ENCODE measurements around the gene EGFL6.
"Not testable (repeated sequence)": the region's sequence is repeated elsewhere in the genome, so short reads cannot be mapped to it uniquely, and the experiment has no call there.

Gene EGFL6

DNA sequence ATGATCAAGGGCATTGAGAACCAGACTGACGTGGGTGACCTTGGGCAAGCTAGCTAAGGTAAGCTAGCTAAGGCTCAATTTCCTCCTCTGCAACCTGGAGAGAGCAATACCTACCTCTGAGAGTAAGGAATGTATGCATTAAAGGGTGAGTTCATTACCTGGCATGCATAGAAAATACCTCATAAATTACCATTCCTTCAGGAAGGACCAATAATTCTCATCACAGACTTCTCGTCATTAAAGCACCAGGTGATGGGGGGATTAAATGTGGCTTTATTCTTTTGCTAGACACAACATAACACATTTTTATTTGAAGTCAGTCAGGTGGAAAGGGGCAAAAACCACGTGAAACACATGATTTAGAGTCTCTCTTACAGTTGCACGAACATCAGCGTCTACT, 21.5 kb downstream of the EGFL6 start:
- DNase-seq (ENCODE audit: low read depth), result no peak

DNA sequence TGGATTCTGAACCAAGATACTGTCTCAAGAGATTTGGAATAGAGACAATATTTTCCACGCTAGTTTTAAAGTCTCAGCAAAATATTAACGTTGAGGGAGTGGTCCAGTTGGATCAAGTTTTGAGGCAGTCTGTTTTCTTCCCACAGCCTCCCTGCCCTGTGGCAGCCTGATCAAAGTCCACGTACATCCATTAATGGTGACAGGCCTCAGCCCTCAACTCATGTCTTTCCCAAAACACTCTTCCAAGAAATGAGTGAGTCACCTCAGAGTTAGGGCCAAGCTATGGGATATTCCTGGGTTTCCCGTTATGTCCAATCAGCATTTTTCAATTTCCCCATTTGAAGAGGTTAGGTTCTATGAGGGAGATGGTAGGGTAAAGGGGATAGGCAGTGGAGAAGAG, 28.5 kb downstream of the EGFL6 start:
- DNase-seq (ENCODE audit: low read depth), result no peak

DNA sequence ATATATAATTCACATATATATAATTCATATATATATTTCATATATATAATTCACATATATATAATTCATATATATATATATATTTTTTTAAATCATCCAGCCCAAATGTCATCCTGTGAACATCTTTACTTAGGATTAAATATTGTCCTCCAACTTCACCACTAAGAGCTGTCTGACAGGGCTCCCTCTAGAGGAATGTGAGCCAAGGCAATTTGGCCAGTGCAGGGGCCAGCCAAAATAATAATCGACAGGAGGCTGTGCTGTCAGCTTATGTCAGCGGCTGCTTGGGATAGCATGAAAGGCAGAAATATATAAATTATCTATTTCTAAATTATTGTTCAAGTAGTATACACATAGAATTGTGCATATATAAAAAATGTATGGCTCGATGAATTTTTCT, 29.5 kb downstream of the EGFL6 start:
- no peak for DNase-seq (ENCODE audit: low read depth)

DNA sequence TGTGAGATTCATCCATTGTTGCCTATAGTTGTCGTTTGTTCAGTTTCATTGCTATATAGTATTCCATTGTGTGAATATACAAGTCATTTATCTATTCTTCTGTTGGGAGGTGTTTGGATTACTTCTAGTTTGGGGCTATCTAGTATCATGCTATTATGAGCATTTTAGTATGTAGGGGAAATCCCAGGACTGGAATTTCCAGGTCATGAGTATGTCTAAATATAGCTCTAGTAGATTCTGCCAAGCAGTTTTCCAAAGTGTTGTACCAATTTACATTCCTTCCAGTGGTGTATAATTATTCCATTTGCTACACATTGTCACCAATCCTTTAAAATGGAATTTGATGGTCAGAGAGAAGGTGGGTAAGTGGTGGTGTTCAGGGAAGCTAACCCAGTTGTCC, 30.1 kb downstream of the EGFL6 start:
- no peak for DNase-seq (ENCODE audit: low read depth)

DNA sequence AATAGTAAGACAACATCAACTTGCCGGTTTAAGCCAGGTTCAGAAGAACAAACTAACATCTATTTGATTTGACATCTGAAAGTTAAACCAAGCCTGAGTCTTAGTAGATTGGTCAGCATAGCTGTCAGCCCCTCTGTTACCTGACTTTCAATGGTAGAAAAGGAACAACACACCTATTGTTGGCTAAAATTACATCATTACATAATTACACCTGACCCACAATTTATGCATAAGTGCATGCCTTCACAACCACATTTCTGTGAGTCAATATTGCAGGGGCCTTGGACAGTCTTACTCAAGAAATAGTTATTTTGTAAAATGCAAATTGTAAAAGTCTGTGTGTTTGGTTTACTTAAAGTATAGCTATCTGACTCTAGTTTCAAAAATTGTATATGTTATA, 36.2 kb downstream of the EGFL6 start:
- DNase-seq (ENCODE audit: low read depth), result no peak

DNA sequence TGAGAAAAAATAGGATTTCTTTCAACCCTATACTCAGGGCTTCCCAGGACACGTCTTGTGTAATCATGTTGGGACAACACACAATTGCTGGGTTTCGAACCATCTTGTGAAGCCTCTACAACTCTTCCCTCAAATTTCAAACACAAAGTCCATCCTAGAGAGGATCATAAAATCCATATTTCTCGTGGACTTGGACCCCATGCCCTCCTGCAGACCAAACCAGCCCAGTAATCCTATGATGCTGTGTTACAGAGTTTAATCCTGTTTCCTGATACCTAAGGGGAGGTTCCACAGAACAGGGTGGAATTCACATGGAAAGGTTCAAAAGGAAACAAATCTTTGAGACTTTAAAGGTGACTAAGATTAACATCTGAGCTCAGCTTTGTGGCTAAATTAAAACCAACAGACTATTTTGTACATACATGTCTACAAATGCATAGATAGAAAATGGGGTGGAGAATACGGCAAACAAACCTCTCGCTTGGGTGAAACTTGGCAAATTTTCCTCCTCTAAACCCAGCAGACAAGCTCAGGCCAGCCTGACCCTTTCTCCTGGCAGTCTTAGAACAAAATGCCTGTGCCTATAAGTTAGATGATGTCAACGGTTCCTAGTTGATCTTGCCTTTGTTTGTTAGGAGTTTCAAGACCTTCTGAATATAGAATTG, 38.1 kb downstream of the EGFL6 start:
- DNase-seq (ENCODE audit: low read depth), result no peak

DNA sequence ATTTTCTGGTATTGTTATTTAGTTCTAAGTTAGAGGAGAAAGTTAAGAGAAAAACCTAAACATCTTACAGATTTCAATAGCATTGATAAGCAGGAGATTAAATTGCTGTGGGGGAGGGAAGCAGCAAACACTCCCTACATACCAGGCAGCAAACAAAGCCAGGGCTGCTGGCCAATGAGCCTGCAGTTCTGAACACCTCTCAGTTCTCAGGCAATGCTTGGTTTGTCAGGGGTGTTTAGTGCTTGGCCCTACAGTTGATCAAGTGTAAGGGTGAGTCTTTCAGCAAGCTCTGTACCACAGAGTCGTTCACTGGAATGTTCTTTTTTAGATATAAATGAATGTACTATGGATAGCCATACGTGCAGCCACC, 38.6 kb downstream of the EGFL6 start:
- DNase-seq (ENCODE audit: low read depth), result no peak

DNA sequence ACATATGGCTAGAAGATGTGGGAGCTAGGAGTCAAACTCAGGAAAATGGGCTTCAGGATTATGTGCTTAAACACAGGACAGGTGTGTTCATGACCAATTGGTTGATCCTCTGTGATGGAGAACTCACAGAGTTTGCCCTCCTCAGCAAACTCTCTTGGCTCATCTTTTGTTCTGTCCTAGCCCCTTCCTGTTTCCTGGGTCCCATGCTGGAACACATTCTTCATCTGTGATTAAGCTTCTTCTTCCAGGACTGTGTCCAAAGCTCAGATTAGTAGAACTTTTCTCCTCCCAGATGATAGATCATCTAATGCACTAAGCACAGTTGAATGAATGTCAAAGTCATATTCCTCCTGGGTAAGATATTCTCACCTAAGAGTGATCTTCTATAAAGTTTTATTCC, 44.8 kb downstream of the EGFL6 start:
- no peak for DNase-seq (ENCODE audit: low read depth)

DNA sequence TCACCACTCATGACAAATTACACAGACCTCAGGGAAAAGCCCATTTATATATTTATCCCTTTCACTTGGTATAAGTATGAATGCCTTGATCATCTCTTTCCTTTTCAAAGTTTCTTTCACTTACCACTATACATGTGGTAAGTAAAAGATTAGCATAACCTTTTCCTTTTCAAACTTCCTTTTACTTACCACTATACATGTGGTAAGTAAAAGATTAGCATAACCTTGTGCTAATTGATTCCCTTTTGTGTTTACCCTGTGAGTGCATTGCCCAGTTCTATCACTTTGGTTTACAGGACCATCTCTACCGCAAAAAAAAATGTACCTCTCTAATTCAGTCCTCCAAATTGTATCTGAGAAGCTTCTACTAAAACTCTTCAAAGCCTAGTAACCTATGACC, 50.8 kb downstream of the EGFL6 start:
- no peak for DNase-seq (ENCODE audit: low read depth)

DNA sequence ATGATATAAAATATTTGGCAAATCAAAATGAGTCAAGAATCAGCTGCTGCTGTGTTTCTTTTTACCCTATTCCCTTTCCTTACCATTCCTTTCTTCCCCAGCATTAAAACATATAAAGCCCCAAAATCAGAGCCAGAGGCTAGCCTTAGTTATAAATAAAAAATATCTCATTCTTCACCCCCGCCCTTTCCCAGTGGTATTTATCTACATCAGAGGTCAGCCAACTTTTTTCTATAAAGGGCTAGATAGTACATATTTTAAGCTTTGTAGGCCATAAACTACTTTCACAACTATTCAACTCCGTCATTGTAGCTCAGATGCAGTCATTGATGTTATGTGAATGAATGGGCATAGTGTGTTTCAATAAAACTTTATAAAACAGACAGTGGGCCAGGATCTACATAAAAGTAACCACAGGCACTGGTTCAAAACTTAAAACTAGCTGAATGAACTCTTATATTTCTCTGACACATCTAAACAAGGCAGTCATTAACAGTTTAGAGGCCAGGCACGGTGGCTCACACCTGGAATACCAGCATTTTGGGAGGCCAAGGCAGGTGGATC, 53.1 kb downstream of the EGFL6 start:
- no peak for DNase-seq (ENCODE audit: low read depth)

DNA sequence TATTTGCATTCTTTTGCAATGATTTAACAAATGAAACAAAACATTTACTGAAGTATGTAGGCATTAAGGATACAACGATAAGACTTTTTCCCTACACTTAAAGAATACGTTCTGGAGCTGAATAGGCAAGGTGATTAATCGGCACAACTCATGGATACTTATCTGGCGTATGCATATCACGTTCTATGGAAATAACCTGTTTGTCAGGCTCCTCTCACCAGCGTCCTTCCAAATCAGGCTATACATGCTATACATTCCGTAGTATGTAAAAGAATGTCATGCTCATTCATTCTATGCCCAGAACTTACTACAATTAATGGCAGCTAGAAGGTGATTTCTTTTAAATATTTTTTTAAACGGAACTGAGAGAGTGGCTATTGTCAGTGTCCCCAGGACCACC, 57.9 kb downstream of the EGFL6 start:
- no peak for DNase-seq (ENCODE audit: low read depth)

DNA sequence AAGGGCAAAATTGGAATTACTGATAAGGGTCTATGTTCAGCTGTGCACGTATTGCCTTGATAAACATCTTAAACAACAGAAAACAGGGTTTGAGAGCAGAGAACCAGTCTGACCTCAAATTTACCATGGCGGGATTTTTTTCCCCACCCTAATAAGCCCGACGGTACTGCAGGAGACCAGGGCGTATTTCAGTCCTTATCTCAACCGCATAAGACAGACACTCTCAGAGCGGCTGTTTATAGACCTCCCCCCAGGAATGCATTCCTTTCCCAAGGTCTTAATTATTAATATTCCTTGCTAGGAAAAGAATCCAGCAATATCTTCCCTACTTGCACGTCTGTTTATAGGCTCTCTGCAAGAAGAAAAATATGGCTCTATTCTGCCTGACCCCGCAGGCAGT, 67.8 kb downstream of the EGFL6 start:
- DNase-seq (ENCODE audit: low read depth), result not testable (repeated sequence)

DNA sequence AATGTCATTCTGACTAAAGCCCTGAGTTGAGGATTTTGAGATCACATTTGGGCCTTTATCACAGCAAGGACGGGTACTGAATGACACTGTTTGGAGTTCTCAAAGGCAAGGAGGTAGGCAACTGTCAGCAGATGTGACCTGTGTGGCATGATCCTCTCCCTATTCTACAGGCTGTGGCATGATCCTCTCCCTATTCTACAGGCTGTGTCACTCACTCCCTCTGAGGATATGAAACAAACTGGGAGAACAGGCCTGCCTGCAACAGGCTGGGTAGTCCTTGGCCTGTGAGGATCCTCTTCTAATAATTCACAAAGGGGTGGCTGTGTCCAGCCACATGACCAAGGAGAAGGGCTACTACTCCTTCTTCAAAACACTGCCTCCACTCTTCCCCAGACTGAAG, 68.6 kb downstream of the EGFL6 start:
- DNase-seq (ENCODE audit: low read depth), result no peak

DNA sequence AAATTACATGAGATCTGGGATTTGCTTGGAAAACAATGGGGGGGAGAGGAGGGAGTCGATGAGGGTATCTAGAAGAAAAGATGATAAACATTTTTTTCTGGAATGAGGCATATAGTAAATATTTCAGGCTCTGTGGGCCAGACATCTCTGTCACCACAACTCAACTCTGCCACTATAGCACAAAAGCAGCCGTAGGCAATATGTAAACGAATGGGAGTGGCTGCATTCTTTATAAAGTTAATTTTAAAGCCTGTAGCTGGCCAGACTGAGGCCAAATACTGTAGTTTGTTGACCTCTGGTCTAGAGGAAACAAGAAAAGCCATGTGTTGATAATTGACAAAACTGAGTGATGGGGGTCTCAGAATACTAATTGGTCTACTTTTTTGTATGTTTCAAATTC, 69.4 kb downstream of the EGFL6 start:
- no peak for DNase-seq (ENCODE audit: low read depth)

DNA sequence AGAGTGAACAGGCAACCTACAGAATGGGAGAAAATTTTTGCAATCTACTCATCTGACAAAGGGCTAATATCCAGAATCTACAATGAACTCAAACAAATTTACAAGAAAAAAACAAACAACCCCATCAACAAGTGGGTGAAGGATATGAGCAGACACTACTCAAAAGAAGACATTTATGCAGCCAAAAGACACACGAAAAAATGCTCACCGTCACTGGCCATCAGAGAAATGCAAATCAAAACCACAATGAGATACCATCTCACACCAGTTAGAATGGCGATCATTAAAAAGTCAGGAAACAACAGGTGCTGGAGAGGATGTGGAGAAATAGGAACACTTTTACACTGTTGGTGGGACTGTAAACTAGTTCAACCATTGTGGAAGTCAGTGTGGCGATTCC, 72.3 kb downstream of the EGFL6 start:
- DNase-seq (ENCODE audit: low read depth), result not testable (repeated sequence)

DNA sequence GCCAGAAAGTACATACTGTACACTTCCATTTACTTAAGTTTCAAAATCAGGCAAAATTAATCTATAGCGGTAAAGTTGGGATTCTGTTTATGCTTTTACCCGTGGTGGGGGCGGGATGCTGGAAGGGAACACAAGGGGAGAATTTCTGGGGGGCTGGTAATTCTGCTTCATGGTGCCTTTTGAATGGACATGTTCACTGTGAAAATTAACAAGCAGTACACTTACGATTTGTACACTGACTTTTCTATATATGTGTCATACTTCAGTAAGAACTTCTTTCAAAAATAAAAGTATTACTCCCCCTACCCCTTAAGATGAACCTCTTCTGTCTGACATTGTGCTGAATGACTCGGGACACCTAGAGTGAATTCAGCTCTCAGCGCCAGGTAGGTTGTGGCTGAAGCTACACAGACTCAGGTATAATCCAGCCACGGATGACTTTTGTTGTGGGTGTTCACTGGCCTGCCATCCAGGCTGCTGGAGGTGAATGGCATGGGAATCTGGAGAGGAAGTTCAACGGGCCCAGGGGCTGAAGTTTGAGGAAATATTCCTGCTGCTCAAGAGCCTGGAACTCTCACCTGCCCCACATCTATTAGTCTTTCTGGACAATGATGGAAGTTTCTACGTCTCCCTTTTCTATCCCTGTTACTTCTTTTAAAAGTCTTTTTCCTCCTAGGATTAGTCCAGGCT, 76.2 kb downstream of the EGFL6 start:
- no peak for DNase-seq (ENCODE audit: low read depth)

DNA sequence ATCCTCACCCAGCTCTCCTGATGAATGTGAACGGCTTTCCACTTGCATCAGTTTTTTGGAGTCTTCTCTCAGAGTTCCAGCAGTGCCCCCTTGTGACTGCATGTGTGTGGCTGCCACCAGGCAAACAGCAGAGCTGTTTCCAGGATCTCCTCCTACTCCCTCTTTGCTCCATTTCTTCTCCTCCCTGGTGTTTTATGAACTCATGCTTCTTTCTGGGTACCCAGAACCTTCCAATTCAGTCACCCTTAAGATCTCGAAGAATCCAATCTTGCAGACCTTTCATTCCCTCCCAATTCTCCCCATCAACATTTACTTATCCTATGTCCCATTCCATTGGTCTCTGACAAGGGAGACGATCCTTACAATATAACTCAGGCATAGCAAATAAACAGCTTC, 76.8 kb downstream of the EGFL6 start:
- DNase-seq (ENCODE audit: low read depth), result no peak

DNA sequence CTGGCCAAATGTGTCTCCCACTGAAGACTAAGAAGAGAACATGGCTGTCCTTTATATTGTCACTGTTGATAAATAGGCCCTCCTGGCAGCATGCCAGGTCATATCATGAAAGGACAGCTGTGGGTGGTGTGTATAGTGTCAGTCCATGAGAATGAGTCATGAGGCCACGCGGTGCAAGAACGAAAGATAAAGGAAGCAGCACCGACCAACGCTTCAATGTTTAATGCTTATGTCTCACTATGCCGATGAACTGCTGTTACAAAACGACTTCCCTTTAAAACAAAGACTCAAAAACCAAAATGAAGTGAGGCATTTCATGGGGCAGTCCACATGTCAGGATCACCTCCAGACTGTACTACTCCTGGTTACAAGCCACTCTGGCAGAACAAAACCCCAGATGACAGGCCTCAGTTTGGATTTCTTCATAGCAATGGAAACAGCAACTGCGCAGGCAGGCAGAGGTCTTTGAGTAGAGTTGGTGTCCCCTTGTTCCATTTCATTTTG, 78.4 kb downstream of the EGFL6 start:
- DNase-seq (ENCODE audit: low read depth), result peak; percentile 4

DNA sequence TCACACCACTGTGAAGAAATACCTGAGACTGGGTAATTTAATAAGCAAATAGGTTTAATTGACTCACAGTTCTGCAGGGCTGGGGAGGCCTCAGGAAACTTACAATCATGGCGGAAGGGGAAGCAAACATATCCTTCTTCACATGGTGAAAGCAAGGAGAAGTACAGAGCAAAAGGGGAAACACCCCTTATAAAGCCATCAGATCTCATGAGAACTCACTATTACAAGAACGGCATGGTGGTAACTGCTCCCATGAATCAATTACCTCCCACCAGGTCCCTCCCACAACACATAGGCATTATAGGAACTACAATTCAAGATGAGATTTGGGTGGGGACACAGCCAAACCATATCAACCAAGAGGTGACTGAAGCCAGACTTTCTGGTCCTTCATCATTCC, 78.9 kb downstream of the EGFL6 start:
- DNase-seq (ENCODE audit: low read depth), result not testable (repeated sequence)

DNA sequence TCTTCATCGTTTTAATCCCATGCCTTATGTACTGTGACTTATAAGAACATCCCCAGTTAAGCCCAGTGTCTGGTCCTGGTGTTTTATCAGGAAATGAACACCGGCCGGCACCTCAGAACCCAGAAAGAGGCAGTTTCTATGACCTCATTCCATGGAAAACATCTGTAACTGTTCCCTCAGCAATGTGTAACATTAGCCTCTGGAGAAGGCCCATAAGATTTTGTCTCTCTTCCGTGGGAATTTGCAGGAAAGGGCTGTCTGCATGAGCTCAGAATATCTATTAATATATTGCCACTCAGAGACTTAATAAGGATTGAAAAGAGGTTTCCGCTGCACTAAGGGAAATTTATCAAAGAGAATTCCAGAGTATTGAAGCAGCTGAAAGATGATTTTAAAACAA, 80.4 kb downstream of the EGFL6 start:
- DNase-seq (ENCODE audit: low read depth), result no peak

DNA sequence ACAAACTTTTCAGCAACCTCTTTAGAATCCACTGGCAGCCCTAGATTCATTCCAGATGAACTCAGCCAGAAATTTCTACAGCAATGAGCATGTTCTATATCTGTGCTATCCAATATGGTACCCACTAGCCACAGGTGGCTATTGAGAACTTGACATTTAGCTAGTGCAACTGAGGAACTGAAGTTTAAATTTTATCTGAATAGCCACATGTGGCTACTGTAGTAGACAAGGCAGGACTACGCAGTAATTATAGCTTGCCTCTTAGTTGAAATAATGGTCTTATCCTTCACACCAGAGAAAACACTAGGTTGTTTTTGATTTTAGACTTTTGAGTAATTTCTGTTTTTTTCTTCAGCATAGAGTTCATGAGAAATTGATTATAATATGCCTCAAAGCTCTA, 80.9 kb downstream of the EGFL6 start:
- DNase-seq (ENCODE audit: low read depth), result no peak

DNA sequence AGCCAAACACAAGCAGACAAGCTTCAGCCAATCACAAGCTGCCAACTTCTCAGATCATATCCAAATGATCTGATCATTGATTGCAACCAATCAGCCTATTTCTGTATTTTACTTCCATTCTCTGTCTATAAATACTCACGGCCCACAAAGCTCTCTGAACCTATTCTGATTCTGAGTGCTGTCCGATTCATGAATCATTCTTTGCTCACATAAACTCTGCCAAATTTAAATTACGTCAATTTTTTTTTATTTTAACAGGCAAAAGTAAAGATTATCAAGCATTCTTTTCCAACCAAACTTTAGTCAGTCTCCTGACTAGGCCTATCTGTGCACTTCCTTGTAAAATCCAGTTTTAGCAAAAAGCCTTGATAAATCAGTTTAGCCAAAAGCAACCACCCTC, 81.7 kb downstream of the EGFL6 start:
- no peak for DNase-seq (ENCODE audit: low read depth)

DNA sequence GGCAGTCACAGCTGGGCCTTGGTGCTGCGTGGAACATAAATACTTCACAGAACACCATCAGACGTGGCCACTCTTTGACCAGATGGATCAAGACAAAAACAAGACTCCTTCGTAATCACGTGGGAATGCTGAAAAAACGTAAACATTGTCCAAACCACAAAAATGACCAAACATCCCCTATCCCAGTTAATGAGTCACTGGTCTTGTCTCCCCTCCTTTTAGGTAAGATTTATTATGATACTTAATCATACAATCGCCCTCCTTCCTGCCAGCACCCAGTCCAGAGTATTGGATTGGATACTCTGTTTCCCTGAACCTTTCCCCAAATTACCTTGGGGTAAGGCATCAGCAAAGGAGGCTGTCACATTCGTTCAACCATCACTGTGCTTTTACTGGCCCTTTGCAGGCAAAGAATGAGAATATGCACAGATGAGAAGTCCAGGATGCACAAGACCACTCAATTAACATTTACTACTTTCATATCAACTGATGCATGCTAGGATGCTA, 82.9 kb downstream of the EGFL6 start:
- no peak for DNase-seq (ENCODE audit: low read depth)
